ENCODE data around the gene MRPL14. TPM values are rescaled to one million over a fixed set of nuclear protein-coding genes. Genes with fewer than 3 reads are reported as not detected.

MRPL14 gene
- total RNA-seq, 1 experiment from 2014 or later = 111 TPM

GRCh38 chr6:44126320-44127149, 717 bp downstream of the MRPL14 start:
- peak; percentile 88 for DNase-seq (ENCODE audit: low read depth)

- DNase-seq (ENCODE audit: low read depth) = no peak
These were observed 3.7 kb downstream of the MRPL14 start for GRCh38 chr6:44123544-44123943.

- DNase-seq (ENCODE audit: low read depth) = peak; percentile 66
These were observed 4.5 kb downstream of the MRPL14 start for GRCh38 chr6:44122801-44123200.

DNA sequence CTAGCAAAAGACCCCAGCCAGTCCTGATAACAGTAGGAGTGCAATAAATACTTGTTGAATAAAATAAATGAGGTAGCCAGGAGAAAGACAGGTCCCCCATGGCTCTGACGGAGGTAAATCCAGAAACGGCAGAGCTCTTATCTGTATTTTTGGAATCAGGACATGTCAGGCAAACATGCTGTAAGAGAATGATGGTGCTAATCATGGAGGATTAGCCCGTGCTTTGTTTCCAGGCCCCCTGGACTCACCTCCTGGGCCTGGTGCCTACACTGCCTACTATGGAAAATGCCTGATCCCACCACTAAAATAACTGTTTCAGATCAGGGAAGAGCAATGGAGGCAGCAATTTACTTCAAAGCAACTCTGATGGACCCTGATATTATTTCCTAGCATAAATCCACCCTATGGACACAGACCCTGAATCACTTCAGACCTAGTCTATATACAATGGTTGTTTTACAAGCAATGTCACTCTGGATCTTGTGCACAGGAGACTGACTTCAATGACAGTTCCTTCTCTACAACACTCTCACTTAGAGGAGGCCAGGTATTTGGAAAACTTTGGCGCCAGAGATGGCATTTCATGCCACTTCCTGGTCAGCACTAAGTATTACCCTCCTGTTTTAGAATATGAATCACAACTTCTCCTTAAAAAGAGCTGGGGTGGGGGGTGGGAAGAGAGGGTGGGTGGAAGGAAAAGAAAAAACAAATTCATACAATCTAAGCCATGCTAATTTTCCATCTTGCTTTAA, 6.4 kb downstream of the MRPL14 start:
- peak; percentile 42 for DNase-seq (ENCODE audit: low read depth)

DNA sequence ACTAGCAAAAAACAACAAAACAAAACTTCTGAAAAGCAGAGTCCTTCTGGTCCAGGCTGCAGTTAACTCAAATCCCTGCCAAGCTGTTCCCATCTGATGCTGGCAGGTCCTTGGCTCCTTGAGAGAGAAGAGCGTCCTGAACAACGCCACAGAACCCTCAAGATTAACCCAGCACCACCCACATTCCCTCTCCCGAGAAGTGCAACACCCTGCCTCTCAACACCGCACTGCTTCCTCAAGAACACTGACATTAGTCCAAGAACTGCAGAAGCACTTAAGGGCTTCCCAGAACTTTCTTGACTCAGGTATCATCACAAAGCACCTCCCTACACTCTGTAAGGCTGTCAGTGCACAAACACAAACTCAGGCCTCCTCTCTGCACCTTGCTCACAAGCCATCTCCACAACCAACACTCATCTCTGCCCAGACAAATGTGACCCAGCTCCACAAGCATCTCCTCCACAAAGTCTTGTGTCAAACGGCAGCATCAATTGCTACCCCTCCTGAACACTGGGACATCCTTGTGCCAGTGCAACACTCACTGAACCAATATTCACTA, 7.5 kb downstream of the MRPL14 start:
- no peak for DNase-seq (ENCODE audit: low read depth)

GRCh38 chr6:44117397-44118128, 9.7 kb downstream of the MRPL14 start:
- peak; percentile 77 for DNase-seq (ENCODE audit: low read depth)

GRCh38 chr6:44116641-44117382, 10.4 kb downstream of the MRPL14 start:
- DNase-seq (ENCODE audit: low read depth) = peak; percentile 98

DNA sequence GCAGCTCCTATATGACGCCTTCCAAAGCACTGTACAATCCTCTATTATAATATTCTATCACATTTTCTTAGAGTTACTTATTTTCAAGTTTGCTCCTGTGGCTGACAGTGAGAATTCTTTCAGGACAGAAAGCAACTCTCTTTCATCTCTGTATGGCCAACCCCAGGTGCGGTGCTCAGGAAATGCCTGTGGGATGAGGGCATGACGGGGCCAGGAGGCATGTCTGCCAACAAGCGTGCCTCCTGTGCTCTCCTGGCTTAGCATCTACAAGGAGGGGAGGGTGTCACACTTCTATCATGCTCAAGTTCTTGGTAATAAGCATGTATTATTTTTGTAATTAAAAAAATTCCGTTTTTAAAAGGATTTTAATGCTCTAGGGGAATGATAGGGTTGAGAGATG, 11.4 kb downstream of the MRPL14 start:
- DNase-seq (ENCODE audit: low read depth) = peak; percentile 95

- no peak for DNase-seq (ENCODE audit: low read depth)
These were observed 13.8 kb downstream of the MRPL14 start for GRCh38 chr6:44113414-44113813.

DNA sequence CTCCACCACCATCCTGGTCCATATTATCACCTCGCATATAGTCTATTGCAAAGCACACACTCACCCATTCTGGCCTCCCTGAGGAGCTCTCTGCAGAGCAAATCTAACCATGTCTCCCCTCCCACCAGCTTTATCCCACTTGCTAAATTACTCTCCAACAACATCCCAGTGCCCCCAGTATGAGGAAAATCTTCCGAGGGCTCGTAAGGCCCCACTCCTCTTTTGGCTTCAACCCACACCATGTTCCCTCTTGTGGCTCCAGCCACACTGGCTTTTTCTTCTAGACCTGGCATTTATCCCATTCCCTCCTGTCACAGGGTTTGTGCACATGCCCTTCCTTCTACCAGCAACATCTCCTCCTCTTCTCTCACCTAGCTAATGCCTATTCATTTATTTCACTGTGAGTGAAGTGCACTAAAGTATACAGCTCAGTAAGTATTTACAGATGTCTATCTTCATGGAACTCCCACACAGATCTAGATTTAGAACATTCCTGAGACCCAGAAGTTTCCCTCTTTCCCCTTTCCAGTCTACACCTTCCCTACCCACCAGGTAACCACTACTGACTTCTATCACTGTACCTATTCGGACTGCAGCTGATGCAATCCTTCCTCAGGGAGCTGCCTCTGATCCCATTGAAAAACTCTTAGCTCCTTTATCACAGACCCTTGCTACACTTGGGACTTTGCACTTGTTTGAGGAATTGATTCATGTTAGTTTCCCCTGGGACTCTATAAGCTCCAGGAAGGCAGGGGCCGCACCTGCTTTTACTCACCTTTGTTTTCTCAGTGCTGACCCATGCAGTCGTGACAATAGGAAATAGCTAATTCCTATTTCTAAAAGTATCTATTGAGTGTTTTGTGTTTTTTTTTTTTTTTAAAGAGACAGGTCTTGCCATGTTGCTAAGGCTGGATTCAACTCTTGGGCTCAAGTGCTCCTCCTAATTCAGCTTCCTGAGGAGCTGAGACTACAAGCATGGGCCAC, 15.5 kb downstream of the MRPL14 start:
- DNase-seq (ENCODE audit: low read depth) = no peak

DNA sequence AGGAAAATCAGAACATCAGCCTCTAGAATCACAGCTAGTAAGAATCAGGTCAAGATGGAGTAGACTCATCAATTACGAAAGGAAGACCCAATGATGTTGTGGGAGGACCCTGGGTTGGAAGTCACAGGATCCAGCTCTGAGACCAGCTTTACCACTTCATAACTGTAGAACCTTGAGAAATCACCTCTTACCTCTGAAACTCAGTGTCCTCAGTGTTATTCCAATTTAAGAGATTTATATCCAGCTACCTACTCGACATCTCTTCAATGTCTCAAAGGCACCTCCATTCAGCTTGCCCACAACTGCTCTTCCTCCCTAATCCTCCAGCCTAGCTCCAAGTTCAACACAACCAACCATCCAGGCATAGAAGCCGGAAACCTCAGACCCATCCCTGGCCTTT, 16.3 kb downstream of the MRPL14 start:
- DNase-seq (ENCODE audit: low read depth) = no peak

DNA sequence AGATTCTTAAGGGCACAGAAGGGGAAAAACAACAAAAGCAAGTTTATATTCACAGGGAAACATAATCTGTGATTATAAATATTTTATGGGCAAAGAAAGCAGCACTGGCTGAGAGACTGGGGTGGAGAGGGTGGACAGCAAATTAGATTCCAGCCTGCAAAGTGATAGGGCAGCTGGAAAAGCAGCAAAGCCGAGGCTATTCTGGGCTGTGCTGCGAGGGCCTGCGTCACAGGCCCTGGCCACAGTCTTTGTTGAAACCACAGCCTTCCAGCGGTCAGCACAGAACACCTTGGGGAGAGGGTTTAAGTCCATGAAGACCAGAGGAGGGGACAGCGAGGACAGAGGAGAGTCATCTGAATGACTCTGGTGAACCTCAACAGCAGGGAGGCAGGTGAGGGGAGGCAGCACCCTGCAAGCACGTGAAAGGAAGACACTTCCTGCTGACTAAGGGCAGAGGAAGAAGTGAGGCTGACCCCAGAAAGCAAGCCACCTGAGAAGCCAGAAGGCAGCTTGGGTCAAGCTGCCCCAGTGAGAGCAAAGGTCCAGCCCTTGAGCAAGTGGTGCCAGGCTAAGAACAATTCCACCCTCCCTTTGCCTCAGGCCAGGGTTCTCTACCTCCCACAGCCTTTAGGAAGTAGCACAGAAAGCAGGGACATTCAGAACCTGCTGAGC, 17.1 kb downstream of the MRPL14 start:
- no peak for DNase-seq (ENCODE audit: low read depth)

- no peak for DNase-seq (ENCODE audit: low read depth)
These were observed 18.0 kb downstream of the MRPL14 start for GRCh38 chr6:44109212-44109611.

- no peak for DNase-seq (ENCODE audit: low read depth)
These were observed 18.8 kb downstream of the MRPL14 start for GRCh38 chr6:44108471-44108870.

GRCh38 chr6:44107017-44107416, 20.2 kb downstream of the MRPL14 start:
- no peak for DNase-seq (ENCODE audit: low read depth)

GRCh38 chr6:44105993-44106740, 21.1 kb downstream of the MRPL14 start:
- DNase-seq (ENCODE audit: low read depth) = peak; percentile 62

DNA sequence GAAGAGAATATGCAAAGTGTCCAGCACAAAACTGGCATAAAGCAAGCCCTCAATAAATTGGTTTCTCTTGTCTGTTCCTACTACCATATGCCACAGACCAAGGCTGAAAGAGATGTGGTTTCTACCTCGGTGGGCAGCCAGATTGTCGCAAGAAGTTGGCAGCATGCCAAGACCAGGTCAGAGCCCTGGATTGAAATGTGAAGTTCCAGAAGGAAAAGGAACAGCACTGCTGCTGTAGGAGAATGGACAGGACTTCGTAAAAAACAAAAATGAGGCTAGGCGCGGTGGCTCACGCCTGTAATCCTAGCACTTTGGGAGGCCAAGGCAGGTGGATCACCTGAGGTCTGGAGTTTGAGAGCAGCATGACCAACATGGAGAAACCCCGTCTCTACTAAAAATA, 22.1 kb downstream of the MRPL14 start:
- DNase-seq (ENCODE audit: low read depth) = no peak

DNA sequence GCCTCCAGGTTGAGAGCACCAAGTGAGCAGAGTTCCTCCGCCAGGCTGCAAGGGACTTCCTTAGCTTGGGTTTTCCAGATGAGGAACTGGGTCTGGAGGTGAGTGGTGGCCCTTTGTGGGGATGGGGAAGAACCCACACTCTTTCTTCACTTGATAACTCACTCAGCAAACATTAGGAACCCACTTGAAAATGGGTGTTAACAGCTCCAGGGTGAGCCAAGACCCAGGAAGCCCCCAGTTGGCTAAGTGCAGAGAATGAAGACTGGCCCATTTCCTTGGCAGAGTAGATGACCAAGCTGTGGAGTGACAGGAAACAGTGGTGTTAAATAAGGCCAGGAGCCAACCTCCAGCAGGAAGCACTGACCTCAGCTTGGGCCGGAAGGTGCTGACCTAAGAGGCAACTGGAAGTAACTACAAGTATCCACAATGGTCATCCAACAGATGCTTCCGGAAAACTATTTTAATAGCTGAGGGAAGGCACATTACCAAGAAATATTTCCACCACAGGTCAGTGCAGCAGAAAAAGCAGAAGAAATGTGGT, 22.7 kb downstream of the MRPL14 start:
- peak; percentile 58 for DNase-seq (ENCODE audit: low read depth)

DNA sequence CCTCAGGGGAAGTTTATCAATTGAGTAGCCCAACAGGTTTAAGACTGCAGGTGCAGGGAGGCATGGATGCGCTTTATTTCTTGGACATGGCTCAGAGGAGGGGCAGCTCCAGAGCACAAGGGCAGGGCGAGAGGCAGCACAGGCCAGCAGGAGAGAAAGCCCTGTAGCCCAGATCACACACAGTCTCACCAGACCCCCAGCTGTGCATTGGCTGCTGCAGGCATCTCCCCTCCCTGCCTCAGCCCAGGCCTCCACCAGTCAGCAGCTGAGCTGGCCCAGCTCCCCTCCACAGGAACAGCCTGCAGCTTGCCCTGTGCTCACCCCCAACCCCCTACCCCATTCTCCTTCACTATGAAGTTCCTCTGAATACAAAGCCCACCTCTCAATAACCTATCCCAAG, 24.7 kb downstream of the MRPL14 start:
- DNase-seq (ENCODE audit: low read depth) = no peak
